Measurements from ENCODE around the gene TLX2. TPM values are rescaled to one million over a fixed set of nuclear protein-coding genes. Genes with fewer than 3 reads are reported as not detected.

The TLX2 gene
- total and polyA plus RNA-seq, 7 donors: not detected

- intact Hi-C loops (cut with DNase I): no loop called here
- peaks cover 0 to 22% of the 10 kb centered on the region in 2 donors for H3K36me3 ChIP-seq (ENCODE audit: insufficient read depth in 1 of 2, low read depth in 1 of 2)
- no peaks in the 10 kb centered on the region for H3K9me3 ChIP-seq
- WGBS, 3 donors: 94 to 96% (median 95%) methylated on average over 14 of the region's 14 CpGs
- TF ChIP-seq, protein P1, sequence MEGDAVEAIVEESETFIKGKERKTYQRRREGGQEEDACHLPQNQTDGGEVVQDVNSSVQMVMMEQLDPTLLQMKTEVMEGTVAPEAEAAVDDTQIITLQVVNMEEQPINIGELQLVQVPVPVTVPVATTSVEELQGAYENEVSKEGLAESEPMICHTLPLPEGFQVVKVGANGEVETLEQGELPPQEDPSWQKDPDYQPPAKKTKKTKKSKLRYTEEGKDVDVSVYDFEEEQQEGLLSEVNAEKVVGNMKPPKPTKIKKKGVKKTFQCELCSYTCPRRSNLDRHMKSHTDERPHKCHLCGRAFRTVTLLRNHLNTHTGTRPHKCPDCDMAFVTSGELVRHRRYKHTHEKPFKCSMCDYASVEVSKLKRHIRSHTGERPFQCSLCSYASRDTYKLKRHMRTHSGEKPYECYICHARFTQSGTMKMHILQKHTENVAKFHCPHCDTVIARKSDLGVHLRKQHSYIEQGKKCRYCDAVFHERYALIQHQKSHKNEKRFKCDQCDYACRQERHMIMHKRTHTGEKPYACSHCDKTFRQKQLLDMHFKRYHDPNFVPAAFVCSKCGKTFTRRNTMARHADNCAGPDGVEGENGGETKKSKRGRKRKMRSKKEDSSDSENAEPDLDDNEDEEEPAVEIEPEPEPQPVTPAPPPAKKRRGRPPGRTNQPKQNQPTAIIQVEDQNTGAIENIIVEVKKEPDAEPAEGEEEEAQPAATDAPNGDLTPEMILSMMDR (IDR thresholded peaks at IDR 0.05): no peak
- H3K27ac ChIP-seq: no peak overlapping the region
- peaks cover 0 to 64% (median 10%) of the 10 kb centered on the region in 3 donors for H3K27me3 ChIP-seq (ENCODE audit: insufficient read depth in 3 of 3, low read length in 2 of 3)
- ATAC-seq: no peak
- no peak overlapping the region for H3K4me3 ChIP-seq
- DNase-seq: no peak
- peaks cover 13% of the 10 kb centered on the region for H3K4me1 ChIP-seq
Observed at GRCh38 chr2:74505448-74506246, 8.6 kb upstream of the TLX2 start.

DNA sequence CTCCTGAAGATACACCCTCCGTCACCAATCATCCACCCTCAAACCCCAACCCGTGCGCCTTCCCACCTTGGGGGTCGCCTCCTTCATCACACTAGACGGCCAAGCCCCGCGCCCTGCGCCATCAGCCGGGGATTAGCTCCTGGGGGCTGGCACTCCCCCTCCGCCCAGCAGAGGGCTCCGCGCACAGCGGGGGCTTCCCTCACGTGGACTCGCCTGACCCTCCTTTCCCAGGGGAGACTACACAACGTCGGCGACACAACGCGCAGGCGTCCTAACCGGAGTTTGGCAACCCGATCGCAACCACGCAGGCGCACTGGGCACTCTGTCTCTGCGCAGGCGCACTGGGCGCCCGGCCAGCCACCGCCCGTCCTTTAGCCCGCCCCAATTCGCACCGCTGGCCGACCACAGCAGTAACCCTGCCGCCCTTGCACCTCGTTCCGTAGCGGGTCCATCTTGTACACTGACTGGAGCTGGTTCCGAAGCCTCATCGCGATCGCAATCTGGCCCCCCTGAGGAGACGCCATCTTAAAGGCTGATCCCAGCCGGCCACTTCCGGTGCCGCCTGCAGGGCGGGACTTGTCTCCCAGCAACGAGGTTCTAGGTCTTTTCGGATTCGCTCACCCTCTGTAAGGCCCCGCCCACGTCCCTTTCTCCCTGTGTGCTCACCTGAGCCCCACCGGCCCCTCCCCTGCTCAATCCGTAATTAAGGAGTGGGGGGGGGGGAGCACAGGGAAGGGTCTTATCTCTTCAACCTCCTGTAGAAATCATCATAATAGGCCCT, 6.9 kb upstream of the TLX2 start, which contains the start of gene PCGF1:
Gene PCGF1, minus strand, starts transcription at position 551 of the 781 bp plus-strand sequence. Its CDS starts 27 bp downstream, at position 524.
- DNase-seq (peak; percentile 99 to 100), ATAC-seq (peak; percentile 98 to 99 (median 98))
- TF ChIP-seq, protein P1 (IDR thresholded peaks at IDR 0.05): peak; percentile 31
- intact Hi-C loops (cut with DNase I): no loop called here
- Histone ChIP-seq H3K9me3 (no peaks in the 10 kb centered on the region), H3K36me3 (ENCODE audit: insufficient read depth in 1 of 2, low read depth in 1 of 2) (peaks cover 0 to 22% of the 10 kb centered on the region in 2 donors), H3K4me1 (peaks cover 13% of the 10 kb centered on the region), H3K27ac (peak within 1 kb of the TSS; percentile 100), H3K4me3 (peak within 1 kb of the TSS; percentile 96), H3K27me3 (ENCODE audit: insufficient read depth in 3 of 3, low read length in 2 of 3) (peaks cover 0 to 68% (median 8%) of the 10 kb centered on the region in 3 donors)
- WGBS, 3 donors: 0 to 1% (median 1%) methylated on average over 54 to 56 of the region's 56 CpGs

GRCh38 chr2:74507926-74508520, 6.2 kb upstream of the TLX2 start:
- peak in 1 of 4 donors; percentile 14 for ATAC-seq
- Histone ChIP-seq H3K9me3 (no peaks in the 10 kb centered on the region), H3K4me1 (peaks cover 13% of the 10 kb centered on the region), H3K27me3 (ENCODE audit: insufficient read depth in 3 of 3, low read length in 2 of 3) (peaks cover 0 to 68% (median 10%) of the 10 kb centered on the region in 3 donors), H3K4me3 (peak overlapping the region; percentile 96), H3K36me3 (ENCODE audit: insufficient read depth in 1 of 2, low read depth in 1 of 2) (peaks cover 0 to 22% of the 10 kb centered on the region in 2 donors), H3K27ac (peak overlapping the region; percentile 100)
- TF ChIP-seq, protein P1 (IDR thresholded peaks at IDR 0.05): no peak
- intact Hi-C loops (cut with DNase I): loop anchor here (2.0 kb wide), 1 partner anchor 21 kb away; the partner anchor contains the start of genes AUP1 (in 2 of the 2) and HTRA2 (in 2 of the 2)
- WGBS, 3 donors: 16 to 20% (median 18%) methylated on average over 38 of the region's 38 CpGs
- no peak for DNase-seq

DNA sequence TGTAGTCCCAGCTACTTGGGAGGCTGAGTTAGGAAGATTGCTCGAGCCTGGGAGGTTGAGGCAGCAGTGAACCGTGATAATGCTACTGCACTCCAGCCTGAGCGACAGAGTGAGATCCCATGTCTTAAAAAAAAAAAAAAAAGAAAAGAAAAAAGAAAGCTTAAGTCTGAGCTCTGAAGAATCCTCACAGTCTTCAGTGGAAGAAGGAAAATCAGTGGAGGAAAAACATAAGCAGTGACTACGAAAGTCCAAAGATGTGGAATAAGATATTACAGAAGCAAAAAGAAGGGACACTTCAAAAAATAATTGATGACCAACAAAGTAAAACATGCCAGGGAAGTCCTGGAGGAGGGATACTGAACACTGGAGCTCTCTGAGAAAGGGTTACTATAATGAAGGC, 4.0 kb upstream of the TLX2 start:
- no peak for ATAC-seq
- no peak overlapping the region for H3K27ac ChIP-seq
- DNase-seq: no peak
- peaks cover 0 to 70% (median 29%) of the 10 kb centered on the region in 3 donors for H3K27me3 ChIP-seq (ENCODE audit: insufficient read depth in 3 of 3, low read length in 2 of 3)
- intact Hi-C loops (cut with DNase I): no loop called here
- TF ChIP-seq, protein P1 (IDR thresholded peaks at IDR 0.05): no peak
- H3K4me1 ChIP-seq: peaks cover 18% of the 10 kb centered on the region
- H3K9me3 ChIP-seq: no peaks in the 10 kb centered on the region
- peaks cover 0 to 13% of the 10 kb centered on the region in 2 donors for H3K36me3 ChIP-seq (ENCODE audit: insufficient read depth in 1 of 2, low read depth in 1 of 2)
- WGBS, 3 donors: 79 to 82% (median 80%) methylated on average over 4 of the region's 4 CpGs
- H3K4me3 ChIP-seq: no peak overlapping the region

Data from psoas muscle (tissue), 8 donors.